Left renal cortex interstitium (tissue), 4 donors: Measurements from ENCODE around the gene NAA25. TPM values are rescaled to one million over a fixed set of nuclear protein-coding genes. Genes with fewer than 3 reads are reported as not detected.

Source experiments
- DNase-seq, 4 donors: peaks; one replicate each; pipeline ENCODE4 v3.0.0-alpha.2; 2013; ENCODE audit warnings: low read depth in 4 of 4, low spot score in 2 of 4, missing footprints in 1 of 4
- polyA plus RNA-seq, 4 donors: library from polyadenylated mRNA; unstranded; fragments of 120-200 nt; gene quantifications; one replicate each; pipeline ENCODE4 v1.2.1, GENCODE V29; 2013; ENCODE audit not compliant: insufficient read length in 4 of 4

Gene NAA25
- polyA plus RNA-seq, 4 donors, result 16.3 to 31.0 (median 21.9) TPM

DNA sequence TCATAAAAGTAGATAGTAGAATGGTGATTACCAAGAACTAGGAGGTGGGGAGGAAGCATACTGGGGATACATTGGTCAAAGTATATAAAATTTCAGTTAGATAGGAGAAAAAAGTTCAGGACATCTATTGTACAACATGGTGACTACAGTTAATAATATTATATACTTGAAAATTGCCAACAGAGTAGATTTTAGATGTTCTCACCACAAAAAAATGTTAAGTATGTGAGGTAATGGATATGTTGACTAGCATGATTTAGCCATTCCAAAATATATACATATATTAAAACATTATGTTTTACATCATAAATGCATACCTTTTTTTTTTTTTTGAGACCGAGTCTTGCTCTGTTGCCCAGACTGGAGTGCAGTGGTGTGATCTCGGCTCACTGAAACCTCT, 126.6 kb downstream of the NAA25 start:
- no peak for DNase-seq

GRCh38 chr12:111980598-111980997, 128.0 kb downstream of the NAA25 start:
- no peak for DNase-seq

- no peak for DNase-seq
These were observed 130.0 kb downstream of the NAA25 start for GRCh38 chr12:111978545-111978944.

DNA sequence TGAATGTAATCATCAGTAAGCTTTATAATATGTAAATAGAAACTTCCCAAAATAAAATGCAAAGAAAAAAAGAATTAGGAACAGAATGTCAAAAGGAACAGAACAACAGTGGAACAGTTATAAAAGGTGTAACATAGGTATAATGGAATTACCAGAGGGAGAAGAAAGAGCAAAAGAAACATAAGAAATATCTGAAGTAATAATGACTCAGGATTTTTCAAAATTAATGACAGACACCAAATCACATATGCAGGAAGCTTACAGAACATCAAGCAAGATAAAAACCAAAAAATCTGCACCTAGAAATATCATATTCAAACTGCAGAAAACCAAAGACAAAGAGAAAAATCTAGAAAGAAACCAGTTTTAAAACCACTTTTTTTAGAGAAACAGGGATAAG, 131.7 kb downstream of the NAA25 start:
- no peak for DNase-seq

Other genes starting within 250 kb of the NAA25 start
- gene TMEM116, start 95.6 kb downstream of the NAA25 start, polyA plus RNA-seq, result 10 to 100 TPM; 29.4 to 35.8 (median 32.8) TPM
- 100 to 1,000 TPM; 146 to 171 (median 164) TPM for gene ERP29, start 95.4 kb downstream of the NAA25 start, polyA plus RNA-seq
- 10 to 100 TPM; 36.7 to 45.4 (median 39.1) TPM for gene TRAFD1, start 16.8 kb upstream of the NAA25 start, polyA plus RNA-seq